Measurements from ENCODE around the gene GOSR2.

GOSR2 gene

GRCh38 chr17:46964315-46965265, 41.6 kb downstream of the GOSR2 start:
- DNase-seq (ENCODE audit: low read depth in 1 of 2, low spot score in 1 of 2): peak; percentile 65 to 72
- in situ Hi-C loops (cut with HindIII; ENCODE audit: low pct_unique_long_range_greater_than_20kb, low sequenced_read_pairs): no loop called here

DNA sequence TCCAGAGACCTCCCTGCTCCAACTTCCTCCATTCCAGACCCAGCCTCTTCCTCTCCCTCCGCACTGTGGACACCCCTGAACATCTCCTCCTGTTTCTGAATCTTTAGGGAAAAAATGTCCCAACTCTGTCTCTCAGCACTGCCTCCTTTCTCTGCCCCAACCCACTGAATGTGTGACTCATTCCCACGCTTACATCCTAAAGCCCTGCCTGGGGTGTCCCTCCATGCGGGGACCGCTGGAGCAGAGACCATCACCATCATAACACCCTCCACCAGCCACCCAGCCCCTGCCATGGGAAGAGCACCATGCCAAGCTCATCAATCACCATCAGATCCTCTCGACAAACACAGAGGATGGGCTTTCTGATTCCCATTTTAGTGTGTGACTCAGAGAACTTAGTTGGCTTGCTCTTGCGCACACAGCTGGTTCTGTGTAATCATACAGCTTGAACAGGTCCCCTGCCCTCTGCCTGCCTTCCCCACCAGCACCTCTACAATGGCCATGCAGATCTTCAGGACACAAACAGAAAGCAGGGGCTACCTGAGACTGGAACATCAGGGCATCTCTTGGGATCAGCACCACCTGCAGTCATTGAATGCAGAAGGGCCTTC, 45.4 kb downstream of the GOSR2 start:
- no peak for DNase-seq (ENCODE audit: low read depth in 1 of 2, low spot score in 1 of 2)
- in situ Hi-C loops (cut with HindIII; ENCODE audit: low pct_unique_long_range_greater_than_20kb, low sequenced_read_pairs): no loop called here
- TF ChIP-seq JUND (IDR thresholded peaks at IDR 0.05; ENCODE audit: low read depth): no peak

More at GRCh38 chr17:46964315-46965265, 41.6 kb downstream of the GOSR2 start:
- TF ChIP-seq JUND (IDR thresholded peaks at IDR 0.05; ENCODE audit: low read depth): no peak

DNA sequence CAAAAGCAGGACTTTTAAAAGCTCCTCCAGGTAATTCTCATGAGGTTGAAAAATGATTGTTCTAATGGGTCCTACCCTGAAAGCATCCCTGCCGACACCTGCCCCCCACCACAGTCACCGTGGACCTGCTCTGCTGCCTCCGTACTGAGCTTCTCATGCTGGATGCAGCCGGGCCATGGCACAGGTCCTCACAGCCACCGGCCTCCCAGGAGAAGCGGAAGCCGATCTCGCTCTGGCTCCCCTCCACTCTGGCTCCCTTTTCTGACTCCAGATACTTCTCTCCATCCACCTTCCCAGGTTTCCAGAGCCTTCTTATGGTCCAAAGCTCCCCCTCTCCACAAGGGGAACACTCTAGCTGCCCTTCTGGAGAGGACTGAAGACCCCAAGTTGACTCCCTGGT, 45.9 kb downstream of the GOSR2 start:
- no peak for DNase-seq (ENCODE audit: low read depth in 1 of 2, low spot score in 1 of 2)
- in situ Hi-C loops (cut with HindIII; ENCODE audit: low pct_unique_long_range_greater_than_20kb, low sequenced_read_pairs): no loop called here
- TF ChIP-seq JUND (IDR thresholded peaks at IDR 0.05; ENCODE audit: low read depth): no peak

- DNase-seq (ENCODE audit: low read depth in 1 of 2, low spot score in 1 of 2): no peak
- in situ Hi-C loops (cut with HindIII; ENCODE audit: low pct_unique_long_range_greater_than_20kb, low sequenced_read_pairs): no loop called here
- no peak for TF ChIP-seq JUND (IDR thresholded peaks at IDR 0.05; ENCODE audit: low read depth)
These were observed 48.8 kb downstream of the GOSR2 start for GRCh38 chr17:46971647-46972300.

DNA sequence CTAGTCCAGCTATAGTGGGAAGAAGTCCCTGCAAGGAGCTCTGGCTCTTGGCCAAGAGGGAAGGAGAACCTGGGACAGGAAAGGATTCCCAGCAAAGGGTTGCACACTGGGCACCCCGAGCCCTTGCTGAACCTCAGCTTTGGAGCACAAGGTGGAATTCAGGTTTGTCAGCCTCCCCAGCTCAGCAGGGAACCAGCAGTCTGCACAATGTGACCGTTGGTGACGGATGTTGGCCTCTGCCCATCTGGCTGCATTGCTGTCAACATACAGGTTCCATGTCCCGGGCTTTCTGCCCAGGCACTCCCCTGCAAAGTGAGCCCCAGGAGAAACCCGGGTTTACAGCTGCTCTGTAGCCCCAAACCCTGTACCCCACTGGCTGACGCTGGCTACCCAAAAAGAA, 49.4 kb downstream of the GOSR2 start:
- in situ Hi-C loops (cut with HindIII; ENCODE audit: low pct_unique_long_range_greater_than_20kb, low sequenced_read_pairs): no loop called here
- DNase-seq (ENCODE audit: low read depth in 1 of 2, low spot score in 1 of 2): peak; percentile 26 to 72
- no peak for TF ChIP-seq JUND (IDR thresholded peaks at IDR 0.05; ENCODE audit: low read depth)

- in situ Hi-C loops (cut with HindIII; ENCODE audit: low pct_unique_long_range_greater_than_20kb, low sequenced_read_pairs): no loop called here
- TF ChIP-seq JUND (IDR thresholded peaks at IDR 0.05; ENCODE audit: low read depth): no peak
- DNase-seq (ENCODE audit: low read depth in 1 of 2, low spot score in 1 of 2): peak in 1 of 2 experiments; percentile 67
These were observed 51.1 kb downstream of the GOSR2 start for GRCh38 chr17:46974086-46974485.

- in situ Hi-C loops (cut with HindIII; ENCODE audit: low pct_unique_long_range_greater_than_20kb, low sequenced_read_pairs): no loop called here
- TF ChIP-seq JUND (IDR thresholded peaks at IDR 0.05; ENCODE audit: low read depth): no peak
- peak in 1 of 2 experiments; percentile 28 for DNase-seq (ENCODE audit: low read depth in 1 of 2, low spot score in 1 of 2)
These were observed 52.3 kb downstream of the GOSR2 start for GRCh38 chr17:46975287-46975686.

DNA sequence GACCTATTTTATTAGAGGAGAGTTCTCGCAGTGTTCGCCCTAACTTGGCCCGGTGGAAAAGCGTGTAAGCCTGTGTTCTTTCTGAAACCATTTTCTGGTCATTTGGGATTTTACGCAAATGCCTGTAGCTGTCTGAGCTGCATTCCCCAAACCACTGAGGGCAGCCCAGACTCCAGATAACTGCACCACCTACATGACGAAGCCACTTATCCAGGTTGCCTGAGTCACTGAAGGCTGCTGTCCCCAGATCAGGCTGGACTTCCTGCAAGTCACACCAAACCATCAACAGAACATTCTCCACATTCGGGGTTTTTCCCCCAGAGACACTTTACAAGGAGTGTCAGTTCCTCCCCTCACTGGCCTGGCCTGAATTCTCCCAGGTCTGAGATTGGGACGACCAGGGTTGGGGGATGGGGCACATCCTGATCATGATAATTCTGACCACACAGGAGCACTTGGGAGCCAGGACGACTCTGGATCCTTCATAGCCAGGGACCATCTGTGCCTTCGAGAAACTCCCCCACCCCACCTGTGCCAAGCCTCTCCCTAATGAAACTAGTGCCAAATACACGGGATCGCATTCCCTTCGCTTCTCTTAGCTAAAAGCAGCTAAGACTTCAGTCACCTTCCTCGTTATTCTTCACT, 53.8 kb downstream of the GOSR2 start:
- TF ChIP-seq JUND (IDR thresholded peaks at IDR 0.05; ENCODE audit: low read depth): no peak
- in situ Hi-C loops (cut with HindIII; ENCODE audit: low pct_unique_long_range_greater_than_20kb, low sequenced_read_pairs): no loop called here
- no peak for DNase-seq (ENCODE audit: low read depth in 1 of 2, low spot score in 1 of 2)

- in situ Hi-C loops (cut with HindIII; ENCODE audit: low pct_unique_long_range_greater_than_20kb, low sequenced_read_pairs): no loop called here
- DNase-seq (ENCODE audit: low read depth in 1 of 2, low spot score in 1 of 2): peak in 1 of 2 experiments; percentile 68
- TF ChIP-seq JUND (IDR thresholded peaks at IDR 0.05; ENCODE audit: low read depth): no peak
These were observed 54.4 kb downstream of the GOSR2 start for GRCh38 chr17:46977348-46977747.

- in situ Hi-C loops (cut with HindIII; ENCODE audit: low pct_unique_long_range_greater_than_20kb, low sequenced_read_pairs): no loop called here
- no peak for DNase-seq (ENCODE audit: low read depth in 1 of 2, low spot score in 1 of 2)
- TF ChIP-seq JUND (IDR thresholded peaks at IDR 0.05; ENCODE audit: low read depth): no peak
These were observed 55.0 kb downstream of the GOSR2 start for GRCh38 chr17:46977750-46978488.

- no peak for TF ChIP-seq JUND (IDR thresholded peaks at IDR 0.05; ENCODE audit: low read depth)
- no peak for DNase-seq (ENCODE audit: low read depth in 1 of 2, low spot score in 1 of 2)
- in situ Hi-C loops (cut with HindIII; ENCODE audit: low pct_unique_long_range_greater_than_20kb, low sequenced_read_pairs): no loop called here
These were observed 55.7 kb downstream of the GOSR2 start for GRCh38 chr17:46978489-46979146.

All from T47D (cell line).